Endodermal cell (in vitro differentiated cells): ENCODE measurements around the gene CBFA2T3. TPM values are rescaled to one million over a fixed set of nuclear protein-coding genes. Genes with fewer than 3 reads are reported as not detected.

Source experiments
- DNase-seq: peaks from one replicate; pipeline ENCODE4 v3.0.0-alpha.2; 2017
- H3K27ac ChIP-seq: 2 replicates; pipeline ENCODE4 v1.5.1; 2013; ENCODE audit warnings: mild to moderate bottlenecking, low read depth, low read length, moderate library complexity
- H3K27me3 ChIP-seq: 2 replicates; pipeline ENCODE4 v1.6.1; 2013; ENCODE audit warnings: mild to moderate bottlenecking, low read length, moderate library complexity; ENCODE audit not compliant: insufficient read depth, control insufficient read depth, poor library complexity, severe bottlenecking
- H3K36me3 ChIP-seq: 2 replicates; pipeline ENCODE4 v1.7.0; 2013; ENCODE audit warnings: mild to moderate bottlenecking, low read length, moderate library complexity; ENCODE audit not compliant: control insufficient read depth, insufficient read depth
- H3K4me1 ChIP-seq: one replicate; pipeline ENCODE4 v1.7.0; 2013; ENCODE audit warnings: low read length; ENCODE audit not compliant: control insufficient read depth, insufficient read depth
- H3K4me3 ChIP-seq: 2 replicates; pipeline ENCODE4 v1.5.1; 2013; ENCODE audit warnings: mild to moderate bottlenecking, low read length, moderate library complexity
- H3K9ac ChIP-seq: 2 replicates; pipeline ENCODE4 v1.6.1; 2013; ENCODE audit warnings: mild to moderate bottlenecking, low read length, moderate library complexity; ENCODE audit not compliant: poor library complexity, severe bottlenecking; ENCODE audit errors: extremely low read depth
- H3K9me3 ChIP-seq: 2 replicates; pipeline ENCODE4 v1.6.1; 2013; ENCODE audit warnings: mild to moderate bottlenecking, low read length, moderate library complexity; ENCODE audit not compliant: control insufficient read depth
- H3K27ac Mint-ChIP-seq: 2 replicates; pipeline ENCODE4 v1.8.0; 2020; ENCODE audit warnings: mixed read lengths
- H3K27me3 Mint-ChIP-seq: 2 replicates; pipeline ENCODE4 v1.8.0; 2021; ENCODE audit warnings: mild to moderate bottlenecking, mixed read lengths; ENCODE audit not compliant: insufficient read depth
- H3K36me3 Mint-ChIP-seq: 2 replicates; pipeline ENCODE4 v1.8.0; 2020; ENCODE audit warnings: low read depth, mixed read lengths
- H3K4me1 Mint-ChIP-seq: 2 replicates; pipeline ENCODE4 v1.8.0; 2020; ENCODE audit warnings: mixed read lengths
- H3K4me3 Mint-ChIP-seq: 2 replicates; pipeline ENCODE4 v1.8.0; 2020; ENCODE audit warnings: mild to moderate bottlenecking, moderate library complexity, mixed read lengths
- H3K9me3 Mint-ChIP-seq: 2 replicates; pipeline ENCODE4 v1.8.0; 2020; ENCODE audit warnings: mild to moderate bottlenecking, mixed read lengths
- CTCF ChIP-seq: fragments of 200-600 bp; sonication (generic); conservative IDR thresholded peaks from 2 replicates; pipeline ENCODE4 v1.5.0; 2021; ENCODE audit warnings: antibody characterized with exemption, mild to moderate bottlenecking
- WGBS, 2 experiments: methylation state at CpG; one replicate each; pipeline versions ENCODE4 v1.1.5 to v1.1.7; 2013; ENCODE audit warnings: missing lambda C conversion rate in 2 of 2, mixed read lengths in 1 of 2; ENCODE audit not compliant: insufficient coverage in 1 of 2, insufficient read length in 1 of 2; 5-methylcytosine and 5-hydroxymethylcytosine counted together
- total RNA-seq, 2 donors: library from RNA; stranded (reverse); fragmentation: NEBNext Ultra II Directional in 1 of 2; extraction: Animal tissue kit (Norgen Biotek cat#: 25700) in 1 of 2; gene quantifications; 2 replicates in 1 of 2; 3 replicates in 1 of 2; pipeline ENCODE4 v1.2.1, GENCODE V29; 2021

Gene CBFA2T3
- total RNA-seq, 2 donors from 2014 or later, result 1.0 to 3.1 TPM

- WGBS, 2 experiments, result 87 to 95% methylated on average over 6 to 16 of the region's 21 CpGs
- H3K4me1 ChIP-seq, result no peaks in the 10 kb centered on the region
- Mint-ChIP-seq H3K4me1 (no peaks in the 10 kb centered on the region), H3K36me3 (no peaks in the 10 kb centered on the region), H3K27ac (no peak overlapping the region), H3K27me3 (no peaks in the 10 kb centered on the region), H3K4me3 (no peak overlapping the region), H3K9me3 (peaks cover 1% of the 10 kb centered on the region)
- H3K27ac ChIP-seq, result no peak overlapping the region
- TF ChIP-seq CTCF, result no peak
- no peak for DNase-seq
- no peak overlapping the region for H3K9ac ChIP-seq
- no peaks in the 10 kb centered on the region for H3K27me3 ChIP-seq
- no peak overlapping the region for H3K4me3 ChIP-seq
- H3K36me3 ChIP-seq, result no peaks in the 10 kb centered on the region
- no peaks in the 10 kb centered on the region for H3K9me3 ChIP-seq
Measured at GRCh38 chr16:88931936-88932335, 45.1 kb downstream of the CBFA2T3 start.

GRCh38 chr16:88931373-88931900, 45.6 kb downstream of the CBFA2T3 start:
- no peaks in the 10 kb centered on the region for H3K27me3 Mint-ChIP-seq
- no peaks in the 10 kb centered on the region for H3K4me1 Mint-ChIP-seq
- H3K4me3 ChIP-seq, result no peak overlapping the region
- no peak overlapping the region for H3K4me3 Mint-ChIP-seq
- no peaks in the 10 kb centered on the region for H3K27me3 ChIP-seq
- no peaks in the 10 kb centered on the region for H3K4me1 ChIP-seq
- H3K9me3 Mint-ChIP-seq, result peaks cover 1% of the 10 kb centered on the region
- H3K36me3 ChIP-seq, result no peaks in the 10 kb centered on the region
- no peaks in the 10 kb centered on the region for H3K9me3 ChIP-seq
- no peak for DNase-seq
- H3K36me3 Mint-ChIP-seq, result no peaks in the 10 kb centered on the region
- no peak overlapping the region for H3K27ac Mint-ChIP-seq
- no peak for TF ChIP-seq CTCF
- H3K9ac ChIP-seq, result no peak overlapping the region
- WGBS, 2 experiments, result 94 to 97% methylated on average over 6 to 20 of the region's 20 CpGs
- H3K27ac ChIP-seq, result no peak overlapping the region

- H3K4me1 ChIP-seq, result no peaks in the 10 kb centered on the region
- no peak overlapping the region for H3K4me3 Mint-ChIP-seq
- H3K36me3 Mint-ChIP-seq, result no peaks in the 10 kb centered on the region
- no peak for DNase-seq
- no peak for TF ChIP-seq CTCF
- peaks cover 3% of the 10 kb centered on the region for H3K4me1 Mint-ChIP-seq
- H3K27ac Mint-ChIP-seq, result no peak overlapping the region
- no peaks in the 10 kb centered on the region for H3K27me3 Mint-ChIP-seq
- H3K9me3 Mint-ChIP-seq, result peaks cover 1% of the 10 kb centered on the region
- WGBS, 2 experiments, result 94% methylated on average over 10 of the region's 12 CpGs
- H3K9me3 ChIP-seq, result no peaks in the 10 kb centered on the region
- no peak overlapping the region for H3K9ac ChIP-seq
- H3K36me3 ChIP-seq, result no peaks in the 10 kb centered on the region
- H3K4me3 ChIP-seq, result no peak overlapping the region
- H3K27ac ChIP-seq, result no peak overlapping the region
- no peaks in the 10 kb centered on the region for H3K27me3 ChIP-seq
Measured at GRCh38 chr16:88930716-88931115, 46.3 kb downstream of the CBFA2T3 start.
